IPS DF 4.7 (cell line): ENCODE data around the gene EPHB3.

ENCODE experiments used
- DNase-seq: peaks from one replicate; pipeline ENCODE4 v3.0.0-alpha.2; 2013; ENCODE audit warnings: low spot score; ENCODE audit errors: extremely low read depth

EPHB3 gene

GRCh38 chr3:184579513-184579912 lies 17.9 kb downstream of the EPHB3 start:
- DNase-seq: no peak

DNA sequence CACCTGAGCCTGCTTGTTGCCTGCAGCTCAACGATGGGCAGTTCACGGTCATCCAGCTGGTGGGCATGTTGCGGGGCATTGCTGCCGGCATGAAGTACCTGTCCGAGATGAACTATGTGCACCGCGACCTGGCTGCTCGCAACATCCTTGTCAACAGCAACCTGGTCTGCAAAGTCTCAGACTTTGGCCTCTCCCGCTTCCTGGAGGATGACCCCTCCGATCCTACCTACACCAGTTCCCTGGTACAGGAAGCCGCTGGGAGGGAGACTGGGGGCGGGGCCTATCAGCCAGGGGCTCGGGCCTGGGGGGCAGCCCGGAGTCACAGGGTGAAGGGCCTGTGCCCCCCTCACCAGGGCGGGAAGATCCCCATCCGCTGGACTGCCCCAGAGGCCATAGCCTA lies 18.8 kb downstream of the EPHB3 start:
- DNase-seq: no peak

DNA sequence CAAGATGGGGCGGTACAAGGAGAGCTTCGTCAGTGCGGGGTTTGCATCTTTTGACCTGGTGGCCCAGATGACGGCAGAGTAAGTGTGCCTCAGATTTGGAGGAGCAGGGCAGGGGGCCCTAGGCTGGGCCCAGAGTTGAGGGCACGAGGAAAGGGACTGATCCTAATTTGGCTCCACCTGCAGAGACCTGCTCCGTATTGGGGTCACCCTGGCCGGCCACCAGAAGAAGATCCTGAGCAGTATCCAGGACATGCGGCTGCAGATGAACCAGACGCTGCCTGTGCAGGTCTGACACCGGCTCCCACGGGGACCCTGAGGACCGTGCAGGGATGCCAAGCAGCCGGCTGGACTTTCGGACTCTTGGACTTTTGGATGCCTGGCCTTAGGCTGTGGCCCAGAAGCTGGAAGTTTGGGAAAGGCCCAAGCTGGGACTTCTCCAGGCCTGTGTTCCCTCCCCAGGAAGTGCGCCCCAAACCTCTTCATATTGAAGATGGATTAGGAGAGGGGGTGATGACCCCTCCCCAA lies 19.8 kb downstream of the EPHB3 start:
- DNase-seq: no peak

GRCh38 chr3:184582646-184583577 lies 21.3 kb downstream of the EPHB3 start:
- DNase-seq: no peak

GRCh38 chr3:184583578-184584451 lies 22.2 kb downstream of the EPHB3 start:
- DNase-seq: no peak

DNA sequence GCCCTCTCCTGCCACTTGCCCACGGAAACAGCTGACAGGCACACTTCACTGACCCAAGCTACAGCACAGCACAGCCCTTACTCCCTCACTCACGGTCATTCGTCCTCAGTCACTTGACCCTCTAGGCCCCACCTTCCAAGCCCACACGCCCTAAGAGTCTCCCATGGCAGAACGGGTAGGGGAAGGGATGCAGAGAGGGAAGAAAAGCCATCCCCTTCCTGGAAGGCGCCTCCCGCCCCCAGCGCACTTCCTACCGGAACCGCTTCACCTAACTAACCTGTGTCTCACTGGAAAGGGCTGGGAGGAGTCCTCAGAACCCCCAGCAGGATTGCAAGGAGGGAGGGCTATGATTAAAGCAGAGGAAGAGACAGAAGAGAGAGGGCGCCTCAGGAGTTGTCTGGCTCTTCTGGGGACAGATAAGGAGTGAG lies 22.9 kb downstream of the EPHB3 start:
- no peak for DNase-seq

DNA sequence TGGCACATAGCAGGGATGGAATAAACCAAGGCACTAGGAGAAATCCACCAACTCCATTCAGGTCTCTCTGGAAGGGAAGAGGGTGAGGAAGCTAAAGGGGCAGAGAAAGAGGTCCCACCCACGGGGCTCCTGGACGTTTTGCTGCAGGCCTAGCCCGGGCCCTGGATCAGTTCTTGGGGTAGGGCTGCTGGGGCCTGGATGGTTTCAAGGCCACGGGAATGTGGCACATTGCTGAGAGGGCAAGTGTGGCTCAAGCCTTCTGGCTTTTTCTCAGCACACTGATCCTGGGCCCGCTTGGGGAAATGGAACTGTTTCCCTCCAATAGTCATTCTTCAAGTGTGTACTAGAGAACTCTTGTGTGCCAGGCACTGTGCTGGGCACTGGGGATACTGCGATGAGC lies 24.0 kb downstream of the EPHB3 start:
- no peak for DNase-seq

DNA sequence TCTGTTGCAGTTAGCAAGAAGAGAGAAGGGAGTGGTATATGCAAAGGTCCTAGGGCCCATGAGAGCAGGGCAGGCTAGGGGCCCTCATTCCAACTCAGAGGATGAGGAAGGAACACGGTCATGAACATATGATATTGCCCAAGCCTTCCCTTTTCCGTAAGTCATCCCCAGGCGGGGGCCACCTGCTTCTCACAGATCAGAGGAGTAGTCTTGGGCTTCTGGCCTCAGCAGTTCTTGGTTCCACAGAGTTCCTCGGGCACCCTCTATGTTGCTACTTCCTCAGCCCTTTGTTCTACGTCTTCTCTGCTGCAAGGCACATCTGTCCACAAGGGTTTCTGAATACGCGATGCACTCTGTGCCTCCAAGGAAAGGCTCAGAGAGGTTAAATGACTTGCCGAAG lies 25.3 kb downstream of the EPHB3 start:
- DNase-seq: no peak

- no peak for DNase-seq
Observed at GRCh38 chr3:184588776-184589175, 27.2 kb downstream of the EPHB3 start.

DNA sequence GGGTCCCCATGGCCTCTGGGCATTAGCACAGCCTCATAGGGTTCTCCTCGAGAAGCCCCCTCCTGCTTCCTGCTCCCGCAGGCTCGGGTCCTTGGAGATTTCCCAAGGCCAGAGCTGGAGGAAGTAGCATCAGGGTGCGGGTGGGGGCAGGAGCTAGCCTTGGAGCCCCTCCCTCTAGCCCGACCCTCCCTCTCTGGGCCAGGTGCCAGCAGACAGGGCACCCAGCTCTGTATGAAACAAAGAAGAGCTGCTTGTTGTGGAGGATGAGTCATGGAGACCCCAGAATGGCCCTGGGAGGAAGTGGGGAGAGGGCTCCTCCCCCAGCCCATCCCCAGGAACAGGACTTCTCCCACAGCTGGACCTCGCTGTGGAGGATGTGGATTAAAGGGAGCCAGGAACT lies 29.2 kb downstream of the EPHB3 start:
- no peak for DNase-seq

- DNase-seq: no peak
Observed at GRCh38 chr3:184591789-184592188, 30.2 kb downstream of the EPHB3 start.

GRCh38 chr3:184592371-184593219 lies 31.0 kb downstream of the EPHB3 start:
- no peak for DNase-seq

- DNase-seq: no peak
Observed at GRCh38 chr3:184593220-184593927, 31.8 kb downstream of the EPHB3 start.

- no peak for DNase-seq
Observed at GRCh38 chr3:184593928-184594303, 32.3 kb downstream of the EPHB3 start.

DNA sequence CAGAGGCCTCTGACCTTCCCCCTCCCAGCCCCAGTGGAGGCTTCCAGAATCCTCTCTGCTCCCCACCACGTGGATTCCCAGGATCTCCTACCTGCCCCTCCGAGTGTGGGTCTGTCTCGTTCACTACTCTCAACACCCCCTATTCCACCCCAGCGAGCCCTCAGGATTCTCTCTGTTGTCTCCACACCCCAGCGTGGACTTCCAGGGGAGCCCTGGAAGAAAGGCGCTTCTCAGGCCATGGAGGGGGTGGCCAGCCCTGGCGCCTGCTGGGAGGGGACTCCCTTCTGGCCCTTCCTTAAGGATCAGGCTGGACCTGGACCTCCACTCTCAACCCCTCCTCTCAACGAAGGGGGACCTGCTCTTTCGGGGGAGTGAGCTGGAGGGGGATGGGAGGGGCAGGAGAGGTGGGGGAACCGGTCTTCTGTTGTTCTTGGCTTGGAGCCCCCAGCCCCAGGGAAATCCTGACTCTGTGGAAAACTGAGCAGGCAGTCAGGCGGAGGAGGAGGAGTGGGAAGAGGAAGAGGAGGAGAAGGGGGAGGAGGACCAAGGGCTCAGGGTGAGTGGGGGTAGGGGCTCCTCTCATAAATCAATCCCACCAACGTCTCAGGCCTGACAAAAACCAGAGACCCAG lies 32.9 kb downstream of the EPHB3 start:
- DNase-seq: no peak

DNA sequence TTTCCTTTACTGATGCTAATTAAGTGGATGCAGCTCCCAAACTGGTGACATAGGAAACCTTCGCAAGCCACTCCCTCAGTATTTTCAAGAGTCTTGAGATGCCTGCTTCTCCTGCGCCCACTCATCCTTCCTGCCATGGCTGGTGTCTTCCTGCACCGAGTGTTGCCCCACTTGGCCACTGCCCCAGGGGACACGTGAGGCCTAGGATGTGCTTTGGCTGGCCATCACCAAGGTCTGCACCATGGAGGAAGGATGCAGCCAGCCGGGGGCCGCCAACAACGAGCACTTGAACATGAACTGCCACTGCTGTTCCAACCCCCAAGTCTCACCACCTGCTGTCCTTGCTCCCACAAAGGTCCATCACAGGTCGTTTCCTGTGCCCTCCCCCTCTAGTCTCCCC lies 34.1 kb downstream of the EPHB3 start:
- no peak for DNase-seq

DNA sequence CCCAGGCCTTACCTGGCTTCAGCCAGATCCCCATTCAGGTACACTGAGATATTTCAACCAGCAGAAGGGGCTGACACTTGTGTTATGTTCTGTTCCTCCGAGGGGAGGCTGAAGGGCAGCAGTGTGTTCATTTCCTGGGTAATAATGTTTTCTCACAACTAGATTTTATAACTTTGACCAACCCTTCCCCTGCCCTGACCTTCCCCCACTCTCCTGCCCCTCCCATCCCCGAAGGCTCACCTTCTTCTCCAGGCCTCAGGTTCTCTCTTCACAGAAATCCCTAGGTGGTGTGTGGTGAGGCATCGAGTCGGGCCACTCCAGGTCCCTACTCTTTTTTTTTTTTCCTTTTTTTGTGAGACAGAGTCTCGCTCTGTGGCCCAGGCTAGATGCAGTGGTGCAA lies 34.6 kb downstream of the EPHB3 start:
- DNase-seq: no peak

- no peak for DNase-seq
Observed at GRCh38 chr3:184596886-184597575, 35.4 kb downstream of the EPHB3 start.

DNA sequence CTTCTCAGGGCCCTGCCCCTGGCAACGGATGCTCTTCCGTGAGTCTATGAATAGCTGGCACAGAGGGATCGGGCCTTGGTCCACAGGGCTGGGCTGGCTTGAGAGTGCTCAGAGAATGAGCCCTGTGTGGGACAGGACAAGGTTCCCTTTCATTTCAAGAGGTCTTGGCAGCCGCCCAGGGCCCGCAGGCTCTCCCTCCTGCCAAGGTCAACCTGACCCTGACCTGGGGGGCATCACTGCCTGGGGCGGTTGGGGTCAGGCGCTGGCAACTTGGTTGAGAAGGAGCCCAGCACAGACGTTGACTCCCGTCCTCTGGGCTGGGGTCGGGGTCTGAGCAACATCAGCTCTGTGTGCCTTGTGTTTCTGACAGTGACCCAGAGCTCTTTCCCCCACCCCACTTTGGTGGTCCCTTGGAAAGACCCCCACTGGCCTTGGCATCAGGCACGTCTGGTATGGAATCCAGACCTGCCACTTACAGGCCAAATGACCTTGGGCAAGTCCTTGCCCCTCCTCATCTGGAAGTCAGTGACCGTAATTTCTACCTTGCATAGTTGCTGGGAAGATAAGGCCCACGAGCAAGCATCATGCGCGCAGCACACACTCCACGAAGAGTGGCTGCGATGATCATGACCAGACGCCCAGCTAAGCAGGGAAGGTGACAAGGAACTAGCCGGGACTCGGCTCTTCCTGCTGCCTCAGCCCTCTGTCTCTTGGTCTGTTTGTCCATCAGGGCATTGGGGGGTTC lies 36.4 kb downstream of the EPHB3 start:
- no peak for DNase-seq
